Endothelial cell of umbilical vein (primary cell): ENCODE measurements around the gene FCGR3A. TPM values are rescaled to one million over a fixed set of nuclear protein-coding genes. Genes with fewer than 3 reads are reported as not detected.

Source experiments
- BruUV-seq: library from RNA; stranded (reverse); fragments of 400-500 nt; replicated peaks from 2 replicates; lab custom pipeline; 2021; lab: Mats Ljungman, UMichigan
- CTCF ChIA-PET: fragments of 300-600, 350-600 bp; sonication (Branson Sonifier 250); formaldehyde crosslinking; loops from one replicate; lab custom pipeline; 2021; ENCODE audit warnings: antibody characterized with exemption, inconsistent platforms; lab: Charles Lee
- POLR2A ChIA-PET: fragments of 300-600, 350-600 bp; sonication (Branson Sonifier 250); formaldehyde crosslinking; loops from one replicate; lab custom pipeline; 2021; ENCODE audit warnings: antibody characterized with exemption, inconsistent platforms; lab: Charles Lee
- DNase-seq: peaks from one replicate; pipeline ENCODE4 v3.0.0-alpha.2; 2011; ENCODE audit warnings: low read depth, low spot score
- FAIRE-seq: peaks from 2 replicates; lab custom pipeline; 2011; peaks lifted over from hg19 to GRCh38; lab: Jason Lieb, UNC
- H2AFZ ChIP-seq: 2 replicates; pipeline ENCODE4 v1.6.0; 2012; ENCODE audit warnings: low read depth, low read length, control low read depth, inconsistent platforms
- H3K27ac ChIP-seq: 2 replicates; pipeline ENCODE4 v1.5.1; 2011; ENCODE audit warnings: low read depth, mild to moderate bottlenecking, control low read depth, low read length, moderate library complexity; ENCODE audit not compliant: insufficient read depth
- H3K27me3 ChIP-seq, 2 experiments: 2 replicates each; pipeline versions ENCODE4 v1.6.0 to v1.6.1; 2011; ENCODE audit warnings: low read length in 2 of 2, mixed read lengths in 1 of 2; ENCODE audit not compliant: control insufficient read depth in 2 of 2, insufficient read depth in 2 of 2
- H3K36me3 ChIP-seq, 2 experiments: 2 replicates in 1 of 2; 3 replicates in 1 of 2; pipeline ENCODE4 v1.5.1; 2011; ENCODE audit warnings: low read length in 2 of 2, mild to moderate bottlenecking in 1 of 2, moderate library complexity in 1 of 2; ENCODE audit not compliant: control insufficient read depth in 2 of 2, insufficient read depth in 2 of 2; ENCODE audit errors: extremely low read depth in 1 of 2
- H3K4me1 ChIP-seq: 3 replicates; pipeline ENCODE4 v1.5.1; 2011; ENCODE audit warnings: mild to moderate bottlenecking, low read length; ENCODE audit not compliant: control insufficient read depth, insufficient read depth; ENCODE audit errors: extremely low read depth
- H3K4me2 ChIP-seq: 2 replicates; pipeline ENCODE4 v1.6.1; 2011; ENCODE audit warnings: low read length, control low read depth, mixed read lengths; ENCODE audit not compliant: insufficient read depth
- H3K4me3 ChIP-seq, 3 experiments: fragments of 200-600 bp in 1 of 3; sonication (generic), shearing (Covaris generic) in 1 of 3; replicated peaks in 1 of 3; 2 replicates each; pipeline ENCODE4 v1.5.1; 2011 to 2016; ENCODE audit warnings: control low read depth in 3 of 3, low read length in 3 of 3, mild to moderate bottlenecking in 2 of 3, inconsistent platforms in 1 of 3, low read depth in 1 of 3, moderate library complexity in 1 of 3; ENCODE audit not compliant: insufficient read depth in 1 of 3
- H3K79me2 ChIP-seq: 2 replicates; pipeline ENCODE4 v1.6.0; 2012; ENCODE audit warnings: low read length, inconsistent platforms; ENCODE audit not compliant: control insufficient read depth, insufficient read depth
- H3K9ac ChIP-seq: replicated peaks from 2 replicates; pipeline ENCODE3; 2011; ENCODE audit warnings: low read length, control low read depth; ENCODE audit not compliant: insufficient read depth; ENCODE audit errors: extremely low read depth
- H3K9me1 ChIP-seq: replicated peaks from 3 replicates; pipeline ENCODE4 v1.6.0; 2011; ENCODE audit warnings: mild to moderate bottlenecking, low read length; ENCODE audit not compliant: control insufficient read depth, insufficient read depth; ENCODE audit errors: extremely low read depth
- H3K9me3 ChIP-seq: replicated peaks from 2 replicates; pipeline ENCODE4 v1.5.1; 2012; ENCODE audit warnings: low read length, inconsistent platforms; ENCODE audit not compliant: control insufficient read depth, insufficient read depth
- H4K20me1 ChIP-seq: replicated peaks from 2 replicates; pipeline ENCODE3; 2011; ENCODE audit warnings: mild to moderate bottlenecking, low read length; ENCODE audit not compliant: control insufficient read depth, insufficient read depth; ENCODE audit errors: extremely low read depth
- EZH2 ChIP-seq: IDR thresholded peaks from 2 replicates; pipeline ENCODE4 v1.6.1; 2012; ENCODE audit warnings: borderline replicate concordance, low read depth, mild to moderate bottlenecking, moderate library complexity, low read length, inconsistent platforms; ENCODE audit not compliant: severe bottlenecking
- FOS ChIP-seq: IDR thresholded peaks from 2 replicates; pipeline ENCODE4 v1.6.1; 2011; ENCODE audit warnings: mild to moderate bottlenecking, low read length, moderate library complexity, borderline replicate concordance; ENCODE audit not compliant: insufficient read depth
- GATA2 ChIP-seq: IDR thresholded peaks from 2 replicates; pipeline ENCODE4 v1.7.0; 2011; ENCODE audit warnings: low read depth, mild to moderate bottlenecking, moderate library complexity, mixed read lengths, low read length; ENCODE audit not compliant: insufficient read length, insufficient read depth
- JUN ChIP-seq: IDR thresholded peaks from 2 replicates; pipeline ENCODE4 v1.6.1; 2011; ENCODE audit warnings: borderline replicate concordance, low read depth; ENCODE audit not compliant: insufficient read length, insufficient read depth
- MYC ChIP-seq: IDR thresholded peaks from one replicate; pipeline ENCODE4 v1.6.1; 2011; ENCODE audit warnings: mild to moderate bottlenecking, low read depth, low read length
- POLR2A ChIP-seq: IDR thresholded peaks from 2 replicates; pipeline ENCODE4 v1.6.1; 2012; ENCODE audit warnings: low read depth, mild to moderate bottlenecking, control low read depth, low read length
- POLR2AphosphoS5 ChIP-seq: IDR thresholded peaks from 2 replicates; pipeline ENCODE4 v1.6.1; 2012; ENCODE audit warnings: low read depth, mild to moderate bottlenecking, control low read depth, low read length, moderate library complexity; ENCODE audit not compliant: insufficient read depth
- dilution Hi-C: fragments of 300-500 bp; cut with MboI; formaldehyde crosslinking; loops from one replicate; pipeline ENCODE4 v1.15.0; 2019; ENCODE audit warnings: low sequenced_read_pairs; ENCODE audit not compliant: extremely low pct_ligation_motif_present
- intact Hi-C: fragments of 100-400 bp; cut with micrococcal nuclease; formaldehyde crosslinking; loops from one replicate; pipeline ENCODE4 v1.10.0; 2022
- polyA plus RNA-seq, 4 experiments: library from polyadenylated mRNA; depleted of rRNA in 3 of 4; stranded (reverse) in 3 of 4; unstranded in 1 of 4; fragments of >200 nt; gene quantifications; 2 replicates each; pipeline versions ENCODE4 v1.2.1 to v1.2.3, GENCODE V29; 2011 to 2012; ENCODE audit warnings: missing spikeins in 1 of 4
- total RNA-seq: library from RNA; stranded (reverse); gene quantifications from 2 replicates; pipeline ENCODE4 v1.2.3, GENCODE V29; 2021
- TF ChIP-seq, protein P1 (sequence below): IDR thresholded peaks from 2 replicates; pipeline ENCODE4 v1.6.1; 2011; ENCODE audit not compliant: insufficient read depth, insufficient read length
- TF ChIP-seq, protein P2 (sequence below), 2 donors: IDR thresholded peaks; 1 replicate in 1 of 2; 2 replicates in 1 of 2; pipeline ENCODE4 v1.5.1; 2011; ENCODE audit warnings: low read length in 2 of 2, mild to moderate bottlenecking in 2 of 2, moderate library complexity in 2 of 2, control low read depth in 1 of 2, inconsistent platforms in 1 of 2, low read depth in 1 of 2; ENCODE audit not compliant: insufficient read depth in 1 of 2; ENCODE audit errors: extremely low read depth in 1 of 2

Gene FCGR3A
- total and polyA plus RNA-seq, 2 donors (not counting 3 experiments of a cell fraction or from before 2014, with no cell fraction given) = not detected

DNA sequence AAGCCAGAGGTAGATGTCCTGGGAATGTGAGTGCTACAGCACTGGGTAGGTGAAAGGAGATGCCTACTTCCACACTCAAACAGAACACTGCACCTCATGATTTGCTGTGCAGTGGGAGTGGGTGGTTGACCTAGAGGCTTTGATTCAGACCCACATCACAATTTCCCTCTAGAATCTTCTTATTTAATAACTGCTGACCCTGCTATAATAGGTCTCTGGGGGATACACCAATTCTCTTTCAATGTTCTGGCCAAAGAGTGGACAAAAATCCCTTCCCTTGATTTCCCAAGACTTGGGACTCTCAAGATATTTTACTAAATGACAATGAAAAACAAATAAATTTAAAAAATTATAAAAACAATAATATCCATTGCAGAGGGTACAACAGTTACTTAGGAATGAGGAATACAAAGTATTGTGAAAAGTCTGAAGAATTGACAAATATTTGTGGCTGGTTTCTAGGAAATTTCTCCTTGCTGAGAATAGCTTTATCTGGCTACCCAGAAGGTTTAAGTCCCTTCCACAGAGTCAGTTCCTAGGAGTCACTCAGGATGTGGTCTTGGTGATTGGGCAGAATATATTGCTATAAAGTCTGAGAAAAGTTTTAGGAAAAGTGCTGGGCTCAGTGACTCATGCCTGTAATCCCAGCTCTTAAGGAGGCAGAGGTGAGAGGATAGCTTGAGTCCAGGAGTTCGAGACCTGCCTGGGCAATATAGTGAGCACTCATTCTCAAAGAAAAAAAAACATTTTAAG, 46.8 kb downstream of the FCGR3A start:
- CTCF ChIA-PET = interaction anchor here (0.9 kb wide), 1 partner anchor 15 kb away, joined by 4 read pairs; no protein-coding TSS in a partner anchor
- POLR2A ChIA-PET = interaction anchor here (0.6 kb wide), 1 partner anchor 86 kb away, joined by 3 read pairs; no protein-coding TSS in a partner anchor
- dilution Hi-C loops (no loop called here), intact Hi-C loops (no loop called here)
- no peak for FAIRE-seq
- no peak overlapping the region for H2AFZ ChIP-seq
- H3K79me2 ChIP-seq = no peaks in the 10 kb centered on the region
- no TSS peak for BruUV-seq
- no peak for DNase-seq
- no peak for TF ChIP-seq POLR2A
- no peak for TF ChIP-seq EZH2
- TF ChIP-seq, protein P1, sequence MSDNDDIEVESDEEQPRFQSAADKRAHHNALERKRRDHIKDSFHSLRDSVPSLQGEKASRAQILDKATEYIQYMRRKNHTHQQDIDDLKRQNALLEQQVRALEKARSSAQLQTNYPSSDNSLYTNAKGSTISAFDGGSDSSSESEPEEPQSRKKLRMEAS = no peak
- TF ChIP-seq, protein P2, sequence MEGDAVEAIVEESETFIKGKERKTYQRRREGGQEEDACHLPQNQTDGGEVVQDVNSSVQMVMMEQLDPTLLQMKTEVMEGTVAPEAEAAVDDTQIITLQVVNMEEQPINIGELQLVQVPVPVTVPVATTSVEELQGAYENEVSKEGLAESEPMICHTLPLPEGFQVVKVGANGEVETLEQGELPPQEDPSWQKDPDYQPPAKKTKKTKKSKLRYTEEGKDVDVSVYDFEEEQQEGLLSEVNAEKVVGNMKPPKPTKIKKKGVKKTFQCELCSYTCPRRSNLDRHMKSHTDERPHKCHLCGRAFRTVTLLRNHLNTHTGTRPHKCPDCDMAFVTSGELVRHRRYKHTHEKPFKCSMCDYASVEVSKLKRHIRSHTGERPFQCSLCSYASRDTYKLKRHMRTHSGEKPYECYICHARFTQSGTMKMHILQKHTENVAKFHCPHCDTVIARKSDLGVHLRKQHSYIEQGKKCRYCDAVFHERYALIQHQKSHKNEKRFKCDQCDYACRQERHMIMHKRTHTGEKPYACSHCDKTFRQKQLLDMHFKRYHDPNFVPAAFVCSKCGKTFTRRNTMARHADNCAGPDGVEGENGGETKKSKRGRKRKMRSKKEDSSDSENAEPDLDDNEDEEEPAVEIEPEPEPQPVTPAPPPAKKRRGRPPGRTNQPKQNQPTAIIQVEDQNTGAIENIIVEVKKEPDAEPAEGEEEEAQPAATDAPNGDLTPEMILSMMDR (IDR thresholded peaks at IDR 0.05; ENCODE audit: extremely low read depth in 1 of 2, insufficient read depth in 1 of 2, low read depth in 1 of 2, low read length in 2 of 2) = no peak
- TF ChIP-seq GATA2 = no peak
- TF ChIP-seq JUN = no peak
- no peak for TF ChIP-seq MYC
- TF ChIP-seq POLR2AphosphoS5 = no peak
- no peak for TF ChIP-seq FOS
- no peaks in the 10 kb centered on the region for H4K20me1 ChIP-seq
- H3K4me1 ChIP-seq = peaks cover 17% of the 10 kb centered on the region
- H3K9me3 ChIP-seq = no peaks in the 10 kb centered on the region
- H3K9ac ChIP-seq = no peak overlapping the region
- no peak overlapping the region for H3K4me2 ChIP-seq
- no peaks in the 10 kb centered on the region for H3K9me1 ChIP-seq
- no peak overlapping the region for H3K27ac ChIP-seq
- no peak overlapping the region for H3K4me3 ChIP-seq
- H3K27me3 ChIP-seq = peaks cover 0 to 2% of the 10 kb centered on the region in 2 experiments
- H3K36me3 ChIP-seq = no peaks in the 10 kb centered on the region
